Neural cell (in vitro differentiated cells): ENCODE measurements around the gene CAPN9. TPM values are rescaled to one million over a fixed set of nuclear protein-coding genes. Genes with fewer than 3 reads are reported as not detected.

ENCODE experiments used
- H2AFZ ChIP-seq: fragments of 200-600, 300-800 bp; sonication (generic), shearing (Covaris generic); 2 replicates; pipeline ENCODE4 v1.6.0; 2014; ENCODE audit warnings: low read depth, mild to moderate bottlenecking, antibody characterized with exemption, low read length, moderate library complexity
- H3F3A ChIP-seq: fragments of 200-600 bp; shearing (Covaris generic); 2 replicates; pipeline ENCODE4 v1.6.1; 2016; ENCODE audit warnings: mild to moderate bottlenecking, moderate library complexity, mixed read lengths, antibody characterized with exemption, low read length; ENCODE audit not compliant: insufficient read depth, poor library complexity, severe bottlenecking
- H3K27ac ChIP-seq: fragments of 200-600, 300-800 bp; sonication (generic), shearing (Covaris generic); 2 replicates; pipeline ENCODE4 v1.5.1; 2014; ENCODE audit warnings: mild to moderate bottlenecking, low read length, moderate library complexity
- H3K27me3 ChIP-seq: fragments of 300-800, 200-600 bp; sonication (generic), shearing (Covaris generic); 2 replicates; pipeline ENCODE4 v1.6.0; 2014; ENCODE audit warnings: mild to moderate bottlenecking, low read depth, low read length, moderate library complexity; ENCODE audit not compliant: insufficient read depth
- H3K36me3 ChIP-seq: fragments of 300-800, 200-600 bp; sonication (generic), shearing (Covaris generic); 2 replicates; pipeline ENCODE4 v1.5.1; 2014; ENCODE audit warnings: mild to moderate bottlenecking, antibody characterized with exemption, low read length, moderate library complexity; ENCODE audit not compliant: insufficient read depth
- H3K4me2 ChIP-seq: fragments of 300-800, 200-600 bp; sonication (generic), shearing (Covaris generic); 2 replicates; pipeline ENCODE4 v1.6.0; 2014; ENCODE audit warnings: mild to moderate bottlenecking, low read length
- H3K4me3 ChIP-seq: fragments of 300-800, 200-600 bp; sonication (generic), shearing (Covaris generic); 2 replicates; pipeline ENCODE4 v1.5.1; 2014; ENCODE audit warnings: mild to moderate bottlenecking, low read length, moderate library complexity
- H3K79me2 ChIP-seq: fragments of 200-600 bp; shearing (Covaris generic); replicated peaks from 2 replicates; pipeline ENCODE4 v1.6.0; 2014; ENCODE audit warnings: mild to moderate bottlenecking, low read length, moderate library complexity; ENCODE audit not compliant: insufficient read depth
- H3K9ac ChIP-seq: fragments of 300-800, 200-600 bp; sonication (generic), shearing (Covaris generic); 2 replicates; pipeline ENCODE4 v1.6.1; 2016; ENCODE audit warnings: mild to moderate bottlenecking, low read length, mixed read lengths
- H3K9me2 ChIP-seq: fragments of 200-600 bp; shearing (Covaris generic); 2 replicates; pipeline ENCODE4 v1.6.1; 2016; ENCODE audit warnings: mild to moderate bottlenecking, low read length, mixed read lengths; ENCODE audit not compliant: insufficient read depth
- H3K9me3 ChIP-seq: fragments of 200-600, 300-800 bp; sonication (generic), shearing (Covaris generic); 2 replicates; pipeline ENCODE4 v1.6.1; 2016; ENCODE audit warnings: mild to moderate bottlenecking, mixed run types, low read length, moderate library complexity, mixed read lengths
- H4K20me1 ChIP-seq: fragments of 200-600 bp; shearing (Covaris generic); 2 replicates; pipeline ENCODE4 v1.6.1; 2016; ENCODE audit warnings: mild to moderate bottlenecking, mixed run types; ENCODE audit not compliant: insufficient read depth
- CTCF ChIP-seq: fragments of 450-650 bp; IDR thresholded peaks from 2 replicates; pipeline ENCODE4 v1.5.1; 2014; ENCODE audit warnings: antibody characterized with exemption, mild to moderate bottlenecking, moderate library complexity; ENCODE audit not compliant: poor library complexity, severe bottlenecking
- EP300 ChIP-seq: fragments of 450-650 bp; conservative IDR thresholded peaks from 2 replicates; pipeline ENCODE4 v1.6.1; 2014; ENCODE audit warnings: antibody characterized with exemption, mild to moderate bottlenecking, moderate library complexity; ENCODE audit not compliant: poor library complexity, severe bottlenecking
- EZH2 ChIP-seq: fragments of 200-600, 300-800 bp; shearing (Covaris generic), sonication (generic); IDR thresholded peaks from 2 replicates; pipeline ENCODE4 v1.6.1; 2014; ENCODE audit warnings: antibody characterized with exemption, low read length, borderline replicate concordance, mild to moderate bottlenecking; ENCODE audit not compliant: insufficient read depth, poor library complexity, severe bottlenecking
- MXI1 ChIP-seq: fragments of 450-650 bp; conservative IDR thresholded peaks from 2 replicates; pipeline ENCODE4 v1.6.1; 2014; ENCODE audit warnings: antibody characterized with exemption, mild to moderate bottlenecking; ENCODE audit not compliant: poor library complexity, severe bottlenecking
- POLR2AphosphoS5 ChIP-seq: IDR thresholded peaks from 2 replicates; pipeline ENCODE4 v1.6.1; 2012
- RAD21 ChIP-seq: fragments of 450-650 bp; conservative IDR thresholded peaks from 2 replicates; pipeline ENCODE4 v1.6.1; 2014; ENCODE audit warnings: antibody characterized with exemption, mild to moderate bottlenecking, moderate library complexity
- SMC3 ChIP-seq: fragments of 450-650 bp; conservative IDR thresholded peaks from 2 replicates; pipeline ENCODE4 v1.6.1; 2014; ENCODE audit warnings: antibody characterized with exemption, mild to moderate bottlenecking, moderate library complexity; ENCODE audit not compliant: poor library complexity
- TAF1 ChIP-seq: IDR thresholded peaks from 2 replicates; pipeline ENCODE4 v1.6.1; 2012; ENCODE audit warnings: low read depth
- polyA plus RNA-seq: library from polyadenylated mRNA; depleted of rRNA; stranded (reverse); fragments of >200 nt; gene quantifications from 2 replicates; pipeline ENCODE4 v1.2.3, GENCODE V29; 2014
- TF ChIP-seq, protein P1 (sequence below): IDR thresholded peaks from 2 replicates; pipeline ENCODE4 v1.6.1; 2012; ENCODE audit warnings: borderline replicate concordance

CAPN9 gene
- polyA plus RNA-seq, 1 donor from 2014 or later: 0.14 TPM

GRCh38 chr1:230749150-230749549, 2.0 kb downstream of the CAPN9 start:
- Histone ChIP-seq H3K9me2 (no peaks in the 10 kb centered on the region), H2AFZ (no peak overlapping the region), H3K27ac (no peak overlapping the region), H3K79me2 (no peaks in the 10 kb centered on the region), H4K20me1 (no peaks in the 10 kb centered on the region), H3K36me3 (no peaks in the 10 kb centered on the region), H3F3A (no peaks in the 10 kb centered on the region), H3K27me3 (no peaks in the 10 kb centered on the region), H3K9ac (no peak overlapping the region), H3K9me3 (no peaks in the 10 kb centered on the region), H3K4me2 (no peak overlapping the region), H3K4me3 (no peak overlapping the region)
- TF ChIP-seq SMC3: no peak
- no peak for TF ChIP-seq TAF1
- TF ChIP-seq MXI1: no peak
- TF ChIP-seq EP300: no peak
- TF ChIP-seq, protein P1, sequence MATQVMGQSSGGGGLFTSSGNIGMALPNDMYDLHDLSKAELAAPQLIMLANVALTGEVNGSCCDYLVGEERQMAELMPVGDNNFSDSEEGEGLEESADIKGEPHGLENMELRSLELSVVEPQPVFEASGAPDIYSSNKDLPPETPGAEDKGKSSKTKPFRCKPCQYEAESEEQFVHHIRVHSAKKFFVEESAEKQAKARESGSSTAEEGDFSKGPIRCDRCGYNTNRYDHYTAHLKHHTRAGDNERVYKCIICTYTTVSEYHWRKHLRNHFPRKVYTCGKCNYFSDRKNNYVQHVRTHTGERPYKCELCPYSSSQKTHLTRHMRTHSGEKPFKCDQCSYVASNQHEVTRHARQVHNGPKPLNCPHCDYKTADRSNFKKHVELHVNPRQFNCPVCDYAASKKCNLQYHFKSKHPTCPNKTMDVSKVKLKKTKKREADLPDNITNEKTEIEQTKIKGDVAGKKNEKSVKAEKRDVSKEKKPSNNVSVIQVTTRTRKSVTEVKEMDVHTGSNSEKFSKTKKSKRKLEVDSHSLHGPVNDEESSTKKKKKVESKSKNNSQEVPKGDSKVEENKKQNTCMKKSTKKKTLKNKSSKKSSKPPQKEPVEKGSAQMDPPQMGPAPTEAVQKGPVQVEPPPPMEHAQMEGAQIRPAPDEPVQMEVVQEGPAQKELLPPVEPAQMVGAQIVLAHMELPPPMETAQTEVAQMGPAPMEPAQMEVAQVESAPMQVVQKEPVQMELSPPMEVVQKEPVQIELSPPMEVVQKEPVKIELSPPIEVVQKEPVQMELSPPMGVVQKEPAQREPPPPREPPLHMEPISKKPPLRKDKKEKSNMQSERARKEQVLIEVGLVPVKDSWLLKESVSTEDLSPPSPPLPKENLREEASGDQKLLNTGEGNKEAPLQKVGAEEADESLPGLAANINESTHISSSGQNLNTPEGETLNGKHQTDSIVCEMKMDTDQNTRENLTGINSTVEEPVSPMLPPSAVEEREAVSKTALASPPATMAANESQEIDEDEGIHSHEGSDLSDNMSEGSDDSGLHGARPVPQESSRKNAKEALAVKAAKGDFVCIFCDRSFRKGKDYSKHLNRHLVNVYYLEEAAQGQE: no peak
- TF ChIP-seq EZH2: no peak
- no peak for TF ChIP-seq POLR2AphosphoS5

- TF ChIP-seq EP300: no peak
- TF ChIP-seq RAD21: no peak
- TF ChIP-seq TAF1: no peak
- TF ChIP-seq, protein P1: no peak
- no peak for TF ChIP-seq MXI1
- TF ChIP-seq EZH2: no peak
- TF ChIP-seq POLR2AphosphoS5: no peak
- no peak for TF ChIP-seq CTCF
- TF ChIP-seq SMC3: no peak
- H3K9me3 ChIP-seq: no peaks in the 10 kb centered on the region
- no peaks in the 10 kb centered on the region for H3K36me3 ChIP-seq
- H3K27me3 ChIP-seq: no peaks in the 10 kb centered on the region
- H3K79me2 ChIP-seq: no peaks in the 10 kb centered on the region
- H3K27ac ChIP-seq: no peak overlapping the region
- no peaks in the 10 kb centered on the region for H3K9me2 ChIP-seq
- no peak overlapping the region for H3K9ac ChIP-seq
- H2AFZ ChIP-seq: no peak overlapping the region
- H4K20me1 ChIP-seq: no peaks in the 10 kb centered on the region
- no peak overlapping the region for H3K4me3 ChIP-seq
- no peaks in the 10 kb centered on the region for H3F3A ChIP-seq
- no peak overlapping the region for H3K4me2 ChIP-seq
These were observed 2.4 kb downstream of the CAPN9 start for GRCh38 chr1:230749635-230750034.
